Adipocyte (in vitro differentiated cells): Measurements from ENCODE around the gene HES7.
"Not testable (repeated sequence)": the region's sequence is repeated elsewhere in the genome, so short reads cannot be mapped to it uniquely, and the experiment has no call there.

Experiments used
- DNase-seq: peaks from one replicate; pipeline ENCODE4 v3.0.0-alpha.2; 2015; ENCODE audit warnings: low read depth
- H3K27me3 ChIP-seq: replicated peaks from 2 replicates; pipeline ENCODE4 v1.7.0; 2013; ENCODE audit warnings: mild to moderate bottlenecking, low read length, moderate library complexity; ENCODE audit not compliant: control insufficient read depth, insufficient read depth
- H3K36me3 ChIP-seq: 2 replicates; pipeline ENCODE4 v1.7.0; 2013; ENCODE audit warnings: low read length, mild to moderate bottlenecking, moderate library complexity; ENCODE audit not compliant: control insufficient read depth, insufficient read depth, severe bottlenecking
- H3K4me1 ChIP-seq: 2 replicates; pipeline ENCODE4 v1.7.0; 2013; ENCODE audit warnings: mild to moderate bottlenecking, low read length, moderate library complexity; ENCODE audit not compliant: control insufficient read depth, insufficient read depth
- H3K4me3 ChIP-seq: 2 replicates; pipeline ENCODE4 v1.7.0; 2013; ENCODE audit warnings: mild to moderate bottlenecking, low read length, moderate library complexity
- H3K9ac ChIP-seq: 2 replicates; pipeline ENCODE4 v1.7.0; 2013; ENCODE audit warnings: mild to moderate bottlenecking, low read length, moderate library complexity
- H3K9me3 ChIP-seq: 2 replicates; pipeline ENCODE4 v1.7.0; 2013; ENCODE audit warnings: mild to moderate bottlenecking, low read length, moderate library complexity; ENCODE audit not compliant: control insufficient read depth

The HES7 gene

GRCh38 chr17:8117980-8118768, 5.7 kb downstream of the HES7 start, which contains the start of gene ALOXE3:
TSS of gene ALOXE3 (minus strand) at chr17:8118514. CDS start at chr17:8117990, 524 bp downstream.
- Histone ChIP-seq H3K27me3 (peaks cover 32% of the 10 kb centered on the region), H3K36me3 (no peaks in the 10 kb centered on the region), H3K4me3 (peak within 1 kb of the TSS; percentile 84), H3K9me3 (no peaks in the 10 kb centered on the region), H3K4me1 (peaks cover 20% of the 10 kb centered on the region), H3K9ac (peak within 1 kb of the TSS; percentile 71)
- DNase-seq: peak; percentile 61

DNA sequence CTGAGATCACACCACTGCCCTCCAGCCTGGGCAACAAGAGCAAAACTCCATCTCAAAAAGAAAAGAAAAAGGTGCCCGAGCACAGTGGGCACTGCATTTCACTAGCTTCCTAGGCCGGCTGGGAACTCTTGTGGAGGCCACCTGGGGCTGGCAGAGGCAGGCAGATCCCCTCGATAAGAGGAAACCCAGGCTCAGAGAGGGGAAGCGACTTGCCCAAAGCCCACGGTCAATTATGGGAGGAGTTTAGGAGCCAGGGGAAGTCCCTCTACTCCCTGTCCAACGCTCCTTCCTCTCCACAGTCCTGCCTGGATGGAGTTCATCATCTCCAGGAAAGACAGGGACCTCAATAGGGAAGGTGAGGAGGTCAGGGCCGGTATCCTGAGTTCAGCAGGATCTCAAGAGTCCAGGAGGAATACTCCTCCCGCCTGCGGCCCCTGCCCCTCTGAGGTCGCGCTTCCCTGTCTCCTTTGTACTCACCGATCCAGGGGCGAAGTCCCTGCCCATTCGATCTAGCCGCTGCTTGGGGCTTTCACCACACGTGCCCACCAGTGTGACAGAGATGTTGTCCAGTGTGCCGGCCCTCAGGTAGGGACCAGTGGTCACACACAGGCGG, 6.4 kb downstream of the HES7 start:
- peaks cover 13% of the 10 kb centered on the region for H3K4me1 ChIP-seq

DNA sequence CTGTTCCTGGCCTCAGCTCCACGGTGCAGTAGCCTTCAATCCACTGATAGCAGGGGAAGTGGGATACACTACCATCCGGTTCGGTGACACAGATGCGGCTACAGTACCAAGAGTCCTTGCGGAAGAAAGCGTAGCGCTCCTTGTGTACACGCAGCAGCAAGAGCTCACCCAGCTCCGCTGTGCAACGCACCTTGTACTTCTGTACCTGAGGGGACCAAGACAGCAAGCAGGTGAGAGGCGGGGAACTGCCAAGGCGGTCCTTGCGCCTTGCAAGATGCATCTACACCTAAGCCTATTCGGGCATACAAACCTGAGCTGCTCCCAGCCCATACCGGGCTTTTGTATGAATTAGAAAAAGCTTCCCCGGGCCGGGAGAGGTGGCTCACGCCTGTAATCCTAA, 7.1 kb downstream of the HES7 start:
- Histone ChIP-seq H3K9ac (no peak overlapping the region), H3K4me1 (peaks cover 12% of the 10 kb centered on the region), H3K9me3 (no peaks in the 10 kb centered on the region), H3K4me3 (no peak overlapping the region), H3K36me3 (no peaks in the 10 kb centered on the region), H3K27me3 (peaks cover 45% of the 10 kb centered on the region)
- DNase-seq: no peak

More for the DNA sequence above, 6.4 kb downstream of the HES7 start:
- Histone ChIP-seq H3K4me3 (no peak overlapping the region), H3K9ac (no peak overlapping the region), H3K9me3 (no peaks in the 10 kb centered on the region), H3K36me3 (no peaks in the 10 kb centered on the region), H3K27me3 (peaks cover 39% of the 10 kb centered on the region)
- no peak for DNase-seq

DNA sequence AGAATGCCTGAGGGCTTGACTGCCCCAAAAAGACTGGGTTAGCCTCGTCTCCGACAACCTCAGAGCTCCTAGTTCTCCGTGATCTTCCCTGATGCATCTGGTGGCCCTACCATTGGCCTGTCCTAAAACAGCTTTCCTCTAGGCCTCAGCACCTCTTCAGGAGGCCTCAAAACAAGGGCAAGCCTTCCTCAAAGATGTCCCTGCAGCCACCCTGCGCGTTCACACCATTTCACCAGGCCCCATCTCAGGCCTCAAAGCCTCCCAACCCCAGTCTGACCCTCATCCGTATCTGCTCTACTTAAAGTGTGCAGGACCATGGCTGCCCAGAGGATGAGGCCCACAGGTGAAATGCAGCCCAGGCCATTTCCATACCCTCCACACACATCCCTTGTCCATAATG, 13.0 kb downstream of the HES7 start:
- DNase-seq: no peak
- no peaks in the 10 kb centered on the region for H3K4me1 ChIP-seq
- H3K36me3 ChIP-seq: no peaks in the 10 kb centered on the region
- peaks cover 61% of the 10 kb centered on the region for H3K27me3 ChIP-seq
- no peaks in the 10 kb centered on the region for H3K9me3 ChIP-seq
- H3K4me3 ChIP-seq: no peak overlapping the region
- H3K9ac ChIP-seq: no peak overlapping the region

- Histone ChIP-seq H3K4me3 (no peak overlapping the region), H3K36me3 (no peaks in the 10 kb centered on the region), H3K4me1 (no peaks in the 10 kb centered on the region), H3K27me3 (peaks cover 57% of the 10 kb centered on the region), H3K9ac (no peak overlapping the region), H3K9me3 (no peaks in the 10 kb centered on the region)
- no peak for DNase-seq
These were observed 13.5 kb downstream of the HES7 start for GRCh38 chr17:8110456-8110804.

GRCh38 chr17:8109661-8110455, 14.0 kb downstream of the HES7 start:
- Histone ChIP-seq H3K9me3 (no peaks in the 10 kb centered on the region), H3K27me3 (peaks cover 51% of the 10 kb centered on the region), H3K4me3 (no peak overlapping the region), H3K4me1 (no peaks in the 10 kb centered on the region), H3K36me3 (no peaks in the 10 kb centered on the region), H3K9ac (no peak overlapping the region)
- peak; percentile 58 for DNase-seq

DNA sequence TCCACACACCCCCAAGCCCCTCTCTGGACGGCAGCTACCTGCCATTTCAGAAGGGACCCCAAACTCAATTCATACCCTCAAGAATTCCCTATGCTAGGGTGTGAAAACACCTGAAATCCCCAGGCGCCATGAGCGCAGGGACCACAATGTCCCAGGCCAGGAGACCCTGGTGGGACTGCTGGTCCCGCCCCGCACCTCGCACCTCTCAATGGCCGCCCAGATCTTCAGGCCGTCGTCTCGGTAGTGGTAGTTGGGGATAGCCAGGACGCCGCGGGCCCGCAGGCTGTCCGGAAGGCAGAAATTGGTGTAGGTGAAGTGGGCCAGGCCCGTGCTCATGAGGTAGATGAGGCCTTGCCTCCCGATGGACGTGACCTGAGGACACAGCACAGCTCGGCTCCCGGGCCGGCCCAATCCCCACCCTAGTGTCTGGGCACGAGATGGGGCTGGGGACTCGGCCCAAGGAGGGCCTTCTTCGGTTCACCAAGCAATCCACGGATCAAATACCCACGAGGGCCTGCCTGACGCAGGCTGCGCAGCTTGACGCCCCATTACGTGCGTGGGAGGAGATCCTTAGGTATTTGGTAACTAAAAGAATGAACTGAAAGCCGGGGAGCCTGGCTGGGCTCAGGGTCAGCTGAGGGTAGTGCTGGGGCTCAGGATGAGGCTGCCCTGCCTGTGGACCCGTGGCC, 14.8 kb downstream of the HES7 start:
- Histone ChIP-seq H3K27me3 (peaks cover 44% of the 10 kb centered on the region), H3K4me3 (no peak overlapping the region)
- DNase-seq: no peak

GRCh38 chr17:8106980-8107379, 16.9 kb downstream of the HES7 start:
- not testable (repeated sequence) for DNase-seq, H3K4me1 ChIP-seq, H3K36me3 ChIP-seq, H3K9ac ChIP-seq, H3K9me3 ChIP-seq, H3K4me3 ChIP-seq
- peaks cover 29% of the 10 kb centered on the region for H3K27me3 ChIP-seq

More for the DNA sequence above, 14.8 kb downstream of the HES7 start:
- Histone ChIP-seq H3K9ac (no peak overlapping the region), H3K36me3 (no peaks in the 10 kb centered on the region), H3K9me3 (no peaks in the 10 kb centered on the region), H3K4me1 (no peaks in the 10 kb centered on the region)

GRCh38 chr17:8105957-8106398, 17.9 kb downstream of the HES7 start:
- Histone ChIP-seq H3K4me1 (no peaks in the 10 kb centered on the region), H3K9ac (no peak overlapping the region), H3K9me3 (no peaks in the 10 kb centered on the region), H3K36me3 (no peaks in the 10 kb centered on the region), H3K27me3 (peaks cover 20% of the 10 kb centered on the region), H3K4me3 (no peak overlapping the region)
- peak; percentile 16 for DNase-seq

- H3K36me3 ChIP-seq: no peaks in the 10 kb centered on the region
These were observed 19.0 kb downstream of the HES7 start for GRCh38 chr17:8104911-8105310.

DNA sequence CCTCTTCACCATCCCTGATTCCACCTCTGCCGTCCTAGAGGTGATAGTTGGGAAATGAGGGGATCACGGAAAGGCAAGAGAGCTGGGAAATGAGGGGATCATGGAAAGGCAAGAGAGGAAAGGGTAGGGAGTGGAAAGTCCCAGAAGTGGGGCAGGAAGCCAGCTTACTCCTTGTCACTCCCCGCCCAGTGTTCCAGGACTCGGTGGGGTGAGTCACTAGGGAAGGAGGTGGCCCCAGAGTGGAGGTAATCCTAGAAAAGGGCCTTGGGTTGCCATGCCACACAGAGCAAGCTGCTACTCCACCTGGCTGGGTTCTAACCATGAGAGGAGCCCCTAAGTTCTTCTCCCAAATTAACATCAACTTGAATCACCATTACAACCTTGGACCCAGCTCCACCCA, 20.4 kb downstream of the HES7 start:
- Histone ChIP-seq H3K4me1 (no peaks in the 10 kb centered on the region), H3K36me3 (no peaks in the 10 kb centered on the region), H3K9ac (no peak overlapping the region), H3K9me3 (no peaks in the 10 kb centered on the region), H3K27me3 (no peaks in the 10 kb centered on the region), H3K4me3 (no peak overlapping the region)
- DNase-seq: no peak

More at GRCh38 chr17:8104911-8105310, 19.0 kb downstream of the HES7 start:
- no peaks in the 10 kb centered on the region for H3K4me1 ChIP-seq
- peaks cover 9% of the 10 kb centered on the region for H3K27me3 ChIP-seq
- H3K9me3 ChIP-seq: no peaks in the 10 kb centered on the region
- DNase-seq: no peak
- no peak overlapping the region for H3K4me3 ChIP-seq
- no peak overlapping the region for H3K9ac ChIP-seq
